Measurements from ENCODE around the gene CLTCL1. TPM values are rescaled to one million over a fixed set of nuclear protein-coding genes. Genes with fewer than 3 reads are reported as not detected.
"Not testable (repeated sequence)": the region's sequence is repeated elsewhere in the genome, so short reads cannot be mapped to it uniquely, and the experiment has no call there.

CLTCL1 gene
- total RNA-seq, 1 donor from 2014 or later, result 3.4 TPM

- no peak for DNase-seq (ENCODE audit: low spot score)
Measured at GRCh38 chr22:19218541-19219233, 72.8 kb downstream of the CLTCL1 start.

- DNase-seq (ENCODE audit: low spot score), result no peak
Measured at GRCh38 chr22:19216579-19216978, 74.9 kb downstream of the CLTCL1 start.

GRCh38 chr22:19215360-19215759, 76.2 kb downstream of the CLTCL1 start:
- no peak for DNase-seq (ENCODE audit: low spot score)

GRCh38 chr22:19214078-19214473, 77.4 kb downstream of the CLTCL1 start:
- no peak for DNase-seq (ENCODE audit: low spot score)

GRCh38 chr22:19213442-19214077, 78.0 kb downstream of the CLTCL1 start:
- DNase-seq (ENCODE audit: low spot score), result no peak

GRCh38 chr22:19213001-19213400, 78.5 kb downstream of the CLTCL1 start:
- no peak for DNase-seq (ENCODE audit: low spot score)

GRCh38 chr22:19212302-19212870, 79.1 kb downstream of the CLTCL1 start:
- DNase-seq (ENCODE audit: low spot score), result no peak

GRCh38 chr22:19210188-19210587, 81.3 kb downstream of the CLTCL1 start:
- no peak for DNase-seq (ENCODE audit: low spot score)

- DNase-seq (ENCODE audit: low spot score), result no peak
Measured at GRCh38 chr22:19208287-19208847, 83.2 kb downstream of the CLTCL1 start.

- no peak for DNase-seq (ENCODE audit: low spot score)
Measured at GRCh38 chr22:19207884-19208283, 83.6 kb downstream of the CLTCL1 start.

- no peak for DNase-seq (ENCODE audit: low spot score)
Measured at GRCh38 chr22:19207401-19207808, 84.1 kb downstream of the CLTCL1 start.

- DNase-seq (ENCODE audit: low spot score), result no peak
Measured at GRCh38 chr22:19206287-19206686, 85.2 kb downstream of the CLTCL1 start.

- DNase-seq (ENCODE audit: low spot score), result no peak
Measured at GRCh38 chr22:19204640-19205039, 86.9 kb downstream of the CLTCL1 start.

- DNase-seq (ENCODE audit: low spot score), result no peak
Measured at GRCh38 chr22:19203834-19204233, 87.7 kb downstream of the CLTCL1 start.

GRCh38 chr22:19202799-19203186, 88.7 kb downstream of the CLTCL1 start:
- not testable (repeated sequence) for DNase-seq (ENCODE audit: low spot score)

GRCh38 chr22:19201869-19202798, 89.4 kb downstream of the CLTCL1 start:
- no peak for DNase-seq (ENCODE audit: low spot score)

GRCh38 chr22:19201130-19201868, 90.2 kb downstream of the CLTCL1 start:
- DNase-seq (ENCODE audit: low spot score), result no peak

- DNase-seq (ENCODE audit: low spot score), result no peak
Measured at GRCh38 chr22:19199479-19199878, 92.0 kb downstream of the CLTCL1 start.

- no peak for DNase-seq (ENCODE audit: low spot score)
Measured at GRCh38 chr22:19197997-19198865, 93.3 kb downstream of the CLTCL1 start.
